ENCODE results near the gene MTG2. TPM values are rescaled to one million over a fixed set of nuclear protein-coding genes. Genes with fewer than 3 reads are reported as not detected.

Gene MTG2
- total and polyA plus RNA-seq, 2 experiments from 2014 or later: 11.3 to 11.7 TPM

DNA sequence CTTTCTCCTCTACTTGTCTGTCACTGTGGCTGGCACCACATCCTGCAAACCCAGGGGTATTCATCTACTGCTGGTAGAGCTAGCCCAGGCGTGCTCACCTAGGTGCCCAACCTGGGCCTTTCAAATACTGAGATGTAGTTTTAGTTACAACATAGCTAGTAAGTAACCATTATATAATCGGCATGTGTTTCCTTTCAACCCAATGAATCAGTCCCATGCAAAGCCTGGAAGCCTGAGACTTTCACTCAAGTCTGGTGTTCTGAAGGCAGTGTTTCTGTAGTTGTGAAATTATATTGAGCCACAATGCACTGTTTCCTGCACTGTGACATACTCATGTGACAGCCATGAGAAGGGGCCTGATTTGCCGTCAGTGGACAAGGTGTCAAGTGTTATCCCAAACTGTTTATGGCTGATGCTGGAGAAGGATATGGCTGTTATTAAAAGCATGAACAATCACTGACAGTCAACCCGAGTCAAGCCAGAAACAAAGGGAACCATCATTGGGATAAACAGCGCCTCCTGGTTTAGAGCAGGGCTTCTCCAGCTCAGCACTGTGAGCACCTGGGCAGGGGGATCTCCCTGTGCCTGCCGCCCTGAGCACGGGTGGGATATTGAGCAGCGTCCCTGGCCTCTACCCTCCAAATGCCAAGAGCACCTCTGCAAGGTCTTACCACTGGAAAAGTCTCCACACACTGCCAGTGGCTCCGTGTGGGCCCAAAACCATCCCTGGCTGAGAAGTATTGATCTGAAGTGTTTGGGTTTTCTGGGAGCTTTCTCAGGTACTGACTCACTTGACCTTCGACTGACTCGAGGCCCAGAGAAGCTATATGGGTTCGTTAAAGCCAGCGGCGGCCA lies 41.2 kb upstream of the MTG2 start:
- peaks cover 39% of the 10 kb centered on the region for H3K36me3 ChIP-seq (ENCODE audit: insufficient read depth)

More for the DNA sequence above, 41.2 kb upstream of the MTG2 start:
- peaks cover 54% of the 10 kb centered on the region for H4K20me1 ChIP-seq (replicated peaks; ENCODE audit: insufficient read depth)
- peaks cover 8% of the 10 kb centered on the region for H3K4me1 ChIP-seq (ENCODE audit: insufficient read depth)
- H2AFZ ChIP-seq: no peak overlapping the region
- H3K27ac Mint-ChIP-seq: peak overlapping the region; percentile 87
- no peaks in the 10 kb centered on the region; the same call in 2 of the 3 replicates for H3K9me3 Mint-ChIP-seq
- H3K27ac ChIP-seq (ENCODE audit: low read depth): peak overlapping the region; percentile 39; the same call in 1 of the 2 replicates
- H3K36me3 Mint-ChIP-seq (ENCODE audit: low read depth): peaks cover 70% of the 10 kb centered on the region
- H3F3A ChIP-seq (replicated peaks; ENCODE audit: low read depth): peaks cover 36% of the 10 kb centered on the region
- peak overlapping the region; percentile 94 for H3K4me3 Mint-ChIP-seq
- TF ChIP-seq STAT1 (IDR thresholded peaks at IDR 0.05; ENCODE audit: unreplicated experiment): no peak
- TF ChIP-seq CTCF (conservative IDR thresholded peaks at IDR 0.05; ENCODE audit: low read depth in 2 of 2): peak; percentile 47 to 60
- TF ChIP-seq EZH2 (IDR thresholded peaks at IDR 0.05; ENCODE audit: low read depth, unreplicated experiment): no peak
- TF ChIP-seq, protein P1, sequence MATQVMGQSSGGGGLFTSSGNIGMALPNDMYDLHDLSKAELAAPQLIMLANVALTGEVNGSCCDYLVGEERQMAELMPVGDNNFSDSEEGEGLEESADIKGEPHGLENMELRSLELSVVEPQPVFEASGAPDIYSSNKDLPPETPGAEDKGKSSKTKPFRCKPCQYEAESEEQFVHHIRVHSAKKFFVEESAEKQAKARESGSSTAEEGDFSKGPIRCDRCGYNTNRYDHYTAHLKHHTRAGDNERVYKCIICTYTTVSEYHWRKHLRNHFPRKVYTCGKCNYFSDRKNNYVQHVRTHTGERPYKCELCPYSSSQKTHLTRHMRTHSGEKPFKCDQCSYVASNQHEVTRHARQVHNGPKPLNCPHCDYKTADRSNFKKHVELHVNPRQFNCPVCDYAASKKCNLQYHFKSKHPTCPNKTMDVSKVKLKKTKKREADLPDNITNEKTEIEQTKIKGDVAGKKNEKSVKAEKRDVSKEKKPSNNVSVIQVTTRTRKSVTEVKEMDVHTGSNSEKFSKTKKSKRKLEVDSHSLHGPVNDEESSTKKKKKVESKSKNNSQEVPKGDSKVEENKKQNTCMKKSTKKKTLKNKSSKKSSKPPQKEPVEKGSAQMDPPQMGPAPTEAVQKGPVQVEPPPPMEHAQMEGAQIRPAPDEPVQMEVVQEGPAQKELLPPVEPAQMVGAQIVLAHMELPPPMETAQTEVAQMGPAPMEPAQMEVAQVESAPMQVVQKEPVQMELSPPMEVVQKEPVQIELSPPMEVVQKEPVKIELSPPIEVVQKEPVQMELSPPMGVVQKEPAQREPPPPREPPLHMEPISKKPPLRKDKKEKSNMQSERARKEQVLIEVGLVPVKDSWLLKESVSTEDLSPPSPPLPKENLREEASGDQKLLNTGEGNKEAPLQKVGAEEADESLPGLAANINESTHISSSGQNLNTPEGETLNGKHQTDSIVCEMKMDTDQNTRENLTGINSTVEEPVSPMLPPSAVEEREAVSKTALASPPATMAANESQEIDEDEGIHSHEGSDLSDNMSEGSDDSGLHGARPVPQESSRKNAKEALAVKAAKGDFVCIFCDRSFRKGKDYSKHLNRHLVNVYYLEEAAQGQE (IDR thresholded peaks at IDR 0.05; ENCODE audit: unreplicated experiment): no peak
- peaks cover 68% of the 10 kb centered on the region for H3K79me2 ChIP-seq (replicated peaks; ENCODE audit: insufficient read depth)
- peak overlapping the region; percentile 83 for H3K4me3 ChIP-seq
- H3K9me2 ChIP-seq (ENCODE audit: insufficient read depth): no peaks in the 10 kb centered on the region
- H3K27me3 ChIP-seq (ENCODE audit: insufficient read depth): no peaks in the 10 kb centered on the region
- peak overlapping the region; percentile 95 for H3K4me2 ChIP-seq
- peaks cover 24% of the 10 kb centered on the region for H3K4me1 Mint-ChIP-seq
- DNase-seq (ENCODE audit: low spot score) (peak; percentile 59), ATAC-seq (peak; percentile 48)
- H3K27me3 Mint-ChIP-seq (ENCODE audit: insufficient read depth, low read depth, poor library complexity): peaks cover 24% of the 10 kb centered on the region

Measured in GM23338 (cell line).